PFSK-1 (cell line): ENCODE measurements around the gene CA9.

Experiments used
- FOXP2 ChIP-seq: optimal IDR thresholded peaks from 2 replicates; pipeline ENCODE3; 2011; ENCODE audit warnings: borderline replicate concordance, control low read depth, inconsistent platforms; ENCODE audit not compliant: insufficient read depth; ENCODE audit errors: extremely low read length, extremely low read depth
- POLR2AphosphoS5 ChIP-seq: IDR thresholded peaks from 2 replicates; pipeline ENCODE4 v1.6.1; 2012; ENCODE audit warnings: low read depth, mild to moderate bottlenecking, control low read depth, low read length, moderate library complexity
- REST ChIP-seq, 2 experiments: IDR thresholded peaks; 2 replicates each; pipeline versions ENCODE4 v1.6.1 to v1.8.0; 2011 to 2012; ENCODE audit warnings: low read depth in 2 of 2, low read length in 2 of 2, control low read depth in 1 of 2, inconsistent platforms in 1 of 2, mild to moderate bottlenecking in 1 of 2, moderate library complexity in 1 of 2; ENCODE audit not compliant: insufficient read depth in 1 of 2
- SIN3A ChIP-seq: IDR thresholded peaks from 2 replicates; pipeline ENCODE4 v1.6.1; 2012; ENCODE audit warnings: mild to moderate bottlenecking, low read length, moderate library complexity, borderline replicate concordance; ENCODE audit not compliant: insufficient read depth
- TAF1 ChIP-seq: IDR thresholded peaks from 2 replicates; pipeline ENCODE4 v1.6.1; 2012; ENCODE audit warnings: low read length, control low read depth, borderline replicate concordance; ENCODE audit not compliant: insufficient read depth

The CA9 gene

GRCh38 chr9:35711501-35712428, 38.0 kb downstream of the CA9 start:
- TF ChIP-seq REST (IDR thresholded peaks at IDR 0.05; ENCODE audit: insufficient read depth in 1 of 2, low read depth in 2 of 2, low read length in 2 of 2) (no peak), POLR2AphosphoS5 (no peak), TAF1 (no peak), SIN3A (no peak), FOXP2 (no peak)

GRCh38 chr9:35712762-35713400, 39.2 kb downstream of the CA9 start:
- TF ChIP-seq FOXP2: no peak
- no peak for TF ChIP-seq POLR2AphosphoS5
- no peak for TF ChIP-seq TAF1
- no peak for TF ChIP-seq REST (IDR thresholded peaks at IDR 0.05; ENCODE audit: insufficient read depth in 1 of 2, low read depth in 2 of 2, low read length in 2 of 2)
- no peak for TF ChIP-seq SIN3A

DNA sequence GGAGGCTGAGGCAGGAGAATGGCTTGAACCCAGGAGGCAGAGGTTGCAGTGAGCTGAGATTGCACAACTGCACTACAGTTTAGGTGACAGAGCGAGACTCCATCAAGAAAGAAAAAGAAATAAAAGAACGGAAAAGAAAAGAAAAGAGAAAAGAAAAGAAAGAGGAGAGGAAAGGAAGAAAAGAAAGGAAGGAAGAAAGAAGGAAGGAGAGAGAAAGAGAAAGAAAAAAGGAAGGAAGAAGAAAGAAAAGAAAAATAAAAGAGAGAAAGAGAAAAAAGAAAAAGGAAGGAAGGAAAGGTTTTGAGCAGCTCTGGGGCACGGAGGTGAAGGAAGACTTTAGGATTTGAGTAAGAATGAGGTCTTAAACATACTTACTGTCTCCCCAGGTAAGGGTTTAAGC, 39.9 kb downstream of the CA9 start:
- TF ChIP-seq POLR2AphosphoS5 (no peak), TAF1 (no peak), FOXP2 (no peak), REST (IDR thresholded peaks at IDR 0.05; ENCODE audit: insufficient read depth in 1 of 2, low read depth in 2 of 2, low read length in 2 of 2) (no peak), SIN3A (no peak)

DNA sequence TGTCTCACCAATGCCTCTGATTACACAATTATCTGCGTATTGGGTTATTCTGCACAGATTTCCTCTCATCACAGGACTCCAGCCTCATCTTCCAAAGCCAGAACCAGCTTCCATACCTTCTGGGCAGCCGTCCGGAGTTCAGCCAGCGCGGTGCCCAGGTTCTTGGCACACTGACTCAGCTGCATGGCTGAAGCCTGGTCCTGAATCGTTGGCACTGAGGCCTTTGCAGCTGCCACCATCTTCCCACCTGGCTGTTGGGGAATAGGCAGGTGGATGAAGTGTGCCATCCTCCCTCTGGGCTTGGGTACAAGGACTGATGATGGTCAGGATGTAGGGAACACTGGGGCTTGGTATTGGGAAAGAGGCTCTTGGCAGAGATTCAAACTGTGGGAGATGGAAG, 40.4 kb downstream of the CA9 start:
- TF ChIP-seq SIN3A (no peak), FOXP2 (no peak), REST (IDR thresholded peaks at IDR 0.05; ENCODE audit: insufficient read depth in 1 of 2, low read depth in 2 of 2, low read length in 2 of 2) (no peak), POLR2AphosphoS5 (no peak), TAF1 (no peak)
